ENCODE data around the gene MFF.

- TF ChIP-seq CTCF (IDR thresholded peaks at IDR 0.05): no peak
- no peak for TF ChIP-seq EZH2 (IDR thresholded peaks at IDR 0.05)
These were observed 39.3 kb upstream of the MFF start for GRCh38 chr2:227285741-227286236.

Measured in neural progenitor cell (in vitro differentiated cells).